A549 (cell line): ENCODE data around the gene TMEM60.

ENCODE experiments used
- CEBPB ChIP-seq, 2 experiments: fragments of >200 bp in 1 of 2; sonication (Bioruptor Twin) in 1 of 2; formaldehyde crosslinking in 1 of 2; IDR thresholded peaks; 2 replicates each; pipeline ENCODE4 v1.6.1; 2012 to 2016
- CHD4 ChIP-seq: fragments of 200-600 bp; sonication (generic); IDR thresholded peaks from 2 replicates; pipeline ENCODE4 v1.6.1; 2016; ENCODE audit warnings: antibody characterized with exemption, mild to moderate bottlenecking, borderline replicate concordance
- CTCF ChIP-seq: fragments of >200 bp; sonication (Bioruptor Twin); formaldehyde crosslinking; IDR thresholded peaks from 3 replicates; pipeline ENCODE4 v1.5.1; 2016
- HMGXB4 ChIP-seq: fragments of 250-450 bp; sonication (Bioruptor Pico); IDR thresholded peaks from 2 replicates; pipeline ENCODE4 v1.5.0; 2021; ENCODE audit warnings: mild to moderate bottlenecking, moderate library complexity, borderline replicate concordance
- HOXA7 ChIP-seq: fragments of 250-450 bp; sonication (Bioruptor Pico); IDR thresholded peaks from 2 replicates; pipeline ENCODE4 v1.5.0; 2020; ENCODE audit warnings: mild to moderate bottlenecking, moderate library complexity
- MAX ChIP-seq: IDR thresholded peaks from 2 replicates; pipeline ENCODE4 v1.6.1; 2012
- NPAS2 ChIP-seq: fragments of 250-450 bp; sonication (Bioruptor Pico); IDR thresholded peaks from 2 replicates; pipeline ENCODE4 v1.8.0; 2022; ENCODE audit warnings: mild to moderate bottlenecking, moderate library complexity, borderline replicate concordance
- POLR2A ChIP-seq: IDR thresholded peaks from 2 replicates; pipeline ENCODE4 v1.6.1; 2012; ENCODE audit warnings: mild to moderate bottlenecking, low read length
- RAD21 ChIP-seq, 2 experiments: fragments of >200 bp in 1 of 2; sonication (Bioruptor Twin) in 1 of 2; formaldehyde crosslinking in 1 of 2; IDR thresholded peaks in 1 of 2; conservative IDR thresholded peaks in 1 of 2; 2 replicates in 1 of 2; 3 replicates in 1 of 2; pipeline ENCODE4 v1.6.1; 2012 to 2018; ENCODE audit warnings: inconsistent platforms in 1 of 2
- RNF2 ChIP-seq: fragments of 200-600 bp; sonication (generic); IDR thresholded peaks from 2 replicates; pipeline ENCODE4 v1.6.1; 2016; ENCODE audit warnings: low read depth, mild to moderate bottlenecking, antibody characterized with exemption, moderate library complexity, borderline replicate concordance
- SMC3 ChIP-seq: fragments of >200 bp; sonication (Bioruptor Twin); formaldehyde crosslinking; IDR thresholded peaks from 3 replicates; pipeline ENCODE4 v1.6.1; 2018; ENCODE audit warnings: inconsistent platforms
- SREBF2 ChIP-seq: fragments of 450-650 bp; IDR thresholded peaks from 2 replicates; pipeline ENCODE4 v1.6.1; 2014; ENCODE audit warnings: mild to moderate bottlenecking, moderate library complexity
- ZC3H11A ChIP-seq: fragments of 450-650 bp; IDR thresholded peaks from 2 replicates; pipeline ENCODE4 v1.6.1; 2014; ENCODE audit warnings: antibody characterized with exemption, mild to moderate bottlenecking
- TF ChIP-seq, protein P1 (sequence below): fragments of 200-600 bp; sonication (generic); IDR thresholded peaks from 2 replicates; pipeline ENCODE4 v1.6.1; 2016; ENCODE audit warnings: antibody characterized with exemption, mild to moderate bottlenecking, moderate library complexity

DNA sequence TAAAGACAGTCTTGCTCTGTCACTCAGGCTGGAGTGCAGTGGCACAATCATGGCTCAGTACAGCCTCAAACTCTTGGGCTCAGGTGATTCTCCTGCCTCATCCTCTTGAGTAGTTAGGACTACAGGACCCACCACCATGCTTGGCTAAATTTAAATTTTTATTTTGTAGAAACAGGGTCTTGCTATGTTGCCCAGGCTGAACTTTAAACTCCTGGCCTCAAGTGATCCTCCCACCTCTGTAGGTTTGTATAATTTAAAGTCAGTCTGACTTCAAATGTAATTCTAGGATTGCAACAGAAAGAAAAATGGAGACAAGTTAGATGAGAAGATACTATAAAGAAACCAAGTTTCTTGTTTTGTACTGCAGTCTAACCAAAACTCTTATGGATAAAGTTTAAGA, 11.5 kb downstream of the TMEM60 start:
- TF ChIP-seq SMC3 (no peak), CTCF (no peak), POLR2A (no peak), HMGXB4 (CRISPR knock-in tag) (no peak), ZC3H11A (no peak), RNF2 (no peak), HOXA7 (no peak), MAX (no peak), SREBF2 (no peak), NPAS2 (CRISPR knock-in tag) (no peak), RAD21 (conservative IDR thresholded peaks at IDR 0.05 in 1 of 2, IDR thresholded peaks at IDR 0.05 in 1 of 2) (no peak), CEBPB (IDR thresholded peaks at IDR 0.05) (no peak), CHD4 (no peak)
- TF ChIP-seq, protein P1, sequence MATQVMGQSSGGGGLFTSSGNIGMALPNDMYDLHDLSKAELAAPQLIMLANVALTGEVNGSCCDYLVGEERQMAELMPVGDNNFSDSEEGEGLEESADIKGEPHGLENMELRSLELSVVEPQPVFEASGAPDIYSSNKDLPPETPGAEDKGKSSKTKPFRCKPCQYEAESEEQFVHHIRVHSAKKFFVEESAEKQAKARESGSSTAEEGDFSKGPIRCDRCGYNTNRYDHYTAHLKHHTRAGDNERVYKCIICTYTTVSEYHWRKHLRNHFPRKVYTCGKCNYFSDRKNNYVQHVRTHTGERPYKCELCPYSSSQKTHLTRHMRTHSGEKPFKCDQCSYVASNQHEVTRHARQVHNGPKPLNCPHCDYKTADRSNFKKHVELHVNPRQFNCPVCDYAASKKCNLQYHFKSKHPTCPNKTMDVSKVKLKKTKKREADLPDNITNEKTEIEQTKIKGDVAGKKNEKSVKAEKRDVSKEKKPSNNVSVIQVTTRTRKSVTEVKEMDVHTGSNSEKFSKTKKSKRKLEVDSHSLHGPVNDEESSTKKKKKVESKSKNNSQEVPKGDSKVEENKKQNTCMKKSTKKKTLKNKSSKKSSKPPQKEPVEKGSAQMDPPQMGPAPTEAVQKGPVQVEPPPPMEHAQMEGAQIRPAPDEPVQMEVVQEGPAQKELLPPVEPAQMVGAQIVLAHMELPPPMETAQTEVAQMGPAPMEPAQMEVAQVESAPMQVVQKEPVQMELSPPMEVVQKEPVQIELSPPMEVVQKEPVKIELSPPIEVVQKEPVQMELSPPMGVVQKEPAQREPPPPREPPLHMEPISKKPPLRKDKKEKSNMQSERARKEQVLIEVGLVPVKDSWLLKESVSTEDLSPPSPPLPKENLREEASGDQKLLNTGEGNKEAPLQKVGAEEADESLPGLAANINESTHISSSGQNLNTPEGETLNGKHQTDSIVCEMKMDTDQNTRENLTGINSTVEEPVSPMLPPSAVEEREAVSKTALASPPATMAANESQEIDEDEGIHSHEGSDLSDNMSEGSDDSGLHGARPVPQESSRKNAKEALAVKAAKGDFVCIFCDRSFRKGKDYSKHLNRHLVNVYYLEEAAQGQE = no peak
